Neuronal stem cell (in vitro differentiated cells): ENCODE data around the gene TCN2.
"Not testable (repeated sequence)": the region's sequence is repeated elsewhere in the genome, so short reads cannot be mapped to it uniquely, and the experiment has no call there.

Source experiments
- DNase-seq: peaks from one replicate; pipeline ENCODE4 v3.0.0-alpha.2; 2013; ENCODE audit warnings: low spot score
- H2AFZ ChIP-seq: one replicate; pipeline ENCODE4 v1.6.1; 2013; ENCODE audit warnings: mild to moderate bottlenecking, low read length, inconsistent platforms
- H2AK5ac ChIP-seq: 2 replicates; pipeline ENCODE4 v1.6.1; 2013; ENCODE audit warnings: low read depth, mild to moderate bottlenecking, inconsistent platforms, low read length, moderate library complexity, mixed read lengths
- H2BK120ac ChIP-seq: 2 replicates; pipeline ENCODE4 v1.6.1; 2013; ENCODE audit warnings: low read depth, mild to moderate bottlenecking, inconsistent platforms, low read length, moderate library complexity, mixed read lengths
- H2BK12ac ChIP-seq: one replicate; pipeline ENCODE4 v1.6.1; 2013; ENCODE audit warnings: low read length, inconsistent platforms
- H2BK15ac ChIP-seq: 2 replicates; pipeline ENCODE4 v1.6.1; 2013; ENCODE audit warnings: mild to moderate bottlenecking, low read length, inconsistent platforms, mixed read lengths
- H2BK5ac ChIP-seq: one replicate; pipeline ENCODE4 v1.6.1; 2013; ENCODE audit warnings: inconsistent platforms, mild to moderate bottlenecking, low read length, moderate library complexity
- H3K14ac ChIP-seq: one replicate; pipeline ENCODE4 v1.6.1; 2013; ENCODE audit warnings: low read length, inconsistent platforms
- H3K18ac ChIP-seq: 2 replicates; pipeline ENCODE4 v1.6.1; 2013; ENCODE audit warnings: low read length, inconsistent platforms
- H3K23ac ChIP-seq: 2 replicates; pipeline ENCODE4 v1.6.1; 2013; ENCODE audit warnings: low read depth, mild to moderate bottlenecking, mixed read lengths, low read length, inconsistent platforms; ENCODE audit not compliant: poor library complexity
- H3K27ac ChIP-seq: replicated peaks from 3 replicates; pipeline ENCODE4 v1.5.1; 2013; ENCODE audit warnings: low read length, inconsistent platforms
- H3K27me3 ChIP-seq, 3 experiments: 2 replicates each; pipeline ENCODE4 v1.6.1; 2013; ENCODE audit warnings: low read length in 3 of 3, mild to moderate bottlenecking in 2 of 3, inconsistent platforms in 1 of 3, low read depth in 1 of 3, mixed read lengths in 1 of 3, moderate library complexity in 1 of 3; ENCODE audit not compliant: control insufficient read depth in 3 of 3, insufficient read depth in 3 of 3
- H3K36me3 ChIP-seq, 2 donors: replicated peaks in 1 of 2; 2 replicates each; pipeline ENCODE4 v1.6.1; 2013; ENCODE audit warnings: low read length in 2 of 2; ENCODE audit not compliant: control insufficient read depth in 2 of 2, insufficient read depth in 2 of 2
- H3K4ac ChIP-seq: 2 replicates; pipeline ENCODE4 v1.6.1; 2013; ENCODE audit warnings: inconsistent platforms, mild to moderate bottlenecking, low read length, moderate library complexity
- H3K4me1 ChIP-seq, 2 donors: 1 replicate in 1 of 2; 2 replicates in 1 of 2; pipeline ENCODE4 v1.6.1; 2013; ENCODE audit warnings: low read length in 2 of 2, low read depth in 1 of 2; ENCODE audit not compliant: control insufficient read depth in 2 of 2, insufficient read depth in 1 of 2
- H3K4me2 ChIP-seq: one replicate; pipeline ENCODE4 v1.6.1; 2013; ENCODE audit warnings: mild to moderate bottlenecking, low read length, inconsistent platforms; ENCODE audit not compliant: insufficient read depth, poor library complexity, severe bottlenecking
- H3K4me3 ChIP-seq, 2 donors: 2 replicates each; pipeline ENCODE4 v1.5.1; 2013; ENCODE audit warnings: low read length in 2 of 2, mild to moderate bottlenecking in 2 of 2, inconsistent platforms in 1 of 2, moderate library complexity in 1 of 2
- H3K79me1 ChIP-seq: one replicate; pipeline ENCODE4 v1.6.1; 2013; ENCODE audit warnings: low read depth, mild to moderate bottlenecking, inconsistent platforms, low read length, moderate library complexity
- H3K9ac ChIP-seq: one replicate; pipeline ENCODE4 v1.6.1; 2013; ENCODE audit warnings: mild to moderate bottlenecking, low read depth, low read length, inconsistent platforms; ENCODE audit not compliant: poor library complexity
- H3K9me3 ChIP-seq, 2 donors: replicated peaks in 1 of 2; 2 replicates each; pipeline versions ENCODE3 to v1.6.1; 2013; ENCODE audit warnings: low read length in 2 of 2, mild to moderate bottlenecking in 2 of 2, inconsistent platforms in 1 of 2, low read depth in 1 of 2, mixed read lengths in 1 of 2, moderate library complexity in 1 of 2; ENCODE audit not compliant: control insufficient read depth in 2 of 2, insufficient read depth in 1 of 2
- H4K8ac ChIP-seq: one replicate; pipeline ENCODE4 v1.6.1; 2013; ENCODE audit warnings: low read depth, mild to moderate bottlenecking, inconsistent platforms, low read length, moderate library complexity
- H4K91ac ChIP-seq: one replicate; pipeline ENCODE4 v1.6.1; 2013; ENCODE audit warnings: low read length, low read depth, mild to moderate bottlenecking, inconsistent platforms; ENCODE audit not compliant: poor library complexity
- WGBS, 2 donors: extraction: QIAGEN DNeasy Blood & Tissue Kit; methylation state at CpG; one replicate each; pipeline ENCODE4 v1.1.7; 2013; ENCODE audit warnings: missing lambda C conversion rate in 2 of 2, mixed read lengths in 1 of 2; ENCODE audit not compliant: insufficient read length in 2 of 2, insufficient replicate concordance in 1 of 2; ENCODE audit errors: extremely low coverage in 2 of 2; 5-methylcytosine and 5-hydroxymethylcytosine counted together

TCN2 gene

GRCh38 chr22:30631469-30631868 lies 24.5 kb downstream of the TCN2 start:
- H2AK5ac ChIP-seq, H2AFZ ChIP-seq, H3K4me3 ChIP-seq, DNase-seq, H3K27ac ChIP-seq, H3K9me3 ChIP-seq, H2BK120ac ChIP-seq, H3K4me2 ChIP-seq, H4K91ac ChIP-seq, H3K79me1 ChIP-seq, H2BK5ac ChIP-seq, H3K36me3 ChIP-seq, H3K4ac ChIP-seq, H3K9ac ChIP-seq, H4K8ac ChIP-seq, H3K23ac ChIP-seq, H3K14ac ChIP-seq, H2BK12ac ChIP-seq, H3K27me3 ChIP-seq, H3K18ac ChIP-seq, H2BK15ac ChIP-seq: not testable (repeated sequence)
- H3K4me1 ChIP-seq: peaks cover 15 to 17% of the 10 kb centered on the region in 2 donors
- WGBS, 2 donors: no CpG with 5 or more reads among the region's 31 CpGs

GRCh38 chr22:30634471-30635233 lies 27.7 kb downstream of the TCN2 start:
- peak overlapping the region; percentile 80 for H3K4me2 ChIP-seq
- no peaks in the 10 kb centered on the region for H3K36me3 ChIP-seq
- peaks cover 0 to 4% (median 0%) of the 10 kb centered on the region in 3 experiments for H3K27me3 ChIP-seq
- peak overlapping the region; percentile 10 for H3K23ac ChIP-seq
- peaks cover 7% of the 10 kb centered on the region for H3K79me1 ChIP-seq
- H3K4ac ChIP-seq: peak overlapping the region; percentile 26
- H3K14ac ChIP-seq: peak overlapping the region; percentile 47
- peak overlapping the region; percentile 59 to 73 for H3K4me3 ChIP-seq
- peak overlapping the region; percentile 92 for H4K91ac ChIP-seq
- DNase-seq: peak; percentile 80
- peak overlapping the region; percentile 58 for H2BK12ac ChIP-seq
- H2BK15ac ChIP-seq: peak overlapping the region; percentile 85
- H3K27ac ChIP-seq: peak overlapping the region; percentile 61
- H4K8ac ChIP-seq: peak overlapping the region; percentile 19
- H2AFZ ChIP-seq: peak overlapping the region; percentile 95
- peak overlapping the region; percentile 65 for H2BK120ac ChIP-seq
- no CpG with 5 or more reads among the region's 29 CpGs for WGBS, 2 donors
- H2BK5ac ChIP-seq: peak overlapping the region; percentile 75
- H3K9me3 ChIP-seq: no peaks in the 10 kb centered on the region
- peak overlapping the region; percentile 79 for H2AK5ac ChIP-seq
- peak overlapping the region; percentile 96 for H3K18ac ChIP-seq
- H3K9ac ChIP-seq: peak overlapping the region; percentile 60
- H3K4me1 ChIP-seq: peaks cover 17 to 19% of the 10 kb centered on the region in 2 donors

- H2AK5ac ChIP-seq: peak within 1 kb of the TSS; percentile 79
- H3K14ac ChIP-seq: peak within 1 kb of the TSS; percentile 47
- DNase-seq: peak; percentile 89
- peak within 1 kb of the TSS; percentile 92 for H4K91ac ChIP-seq
- peak within 1 kb of the TSS; percentile 80 for H3K4me2 ChIP-seq
- H3K4me1 ChIP-seq: peaks cover 17 to 19% of the 10 kb centered on the region in 2 donors
- H3K9me3 ChIP-seq: no peaks in the 10 kb centered on the region
- H3K9ac ChIP-seq: peak within 1 kb of the TSS; percentile 92
- H3K18ac ChIP-seq: peak within 1 kb of the TSS; percentile 100
- H3K79me1 ChIP-seq: peaks cover 9% of the 10 kb centered on the region
- H2AFZ ChIP-seq: peak within 1 kb of the TSS; percentile 95
- peak within 1 kb of the TSS; percentile 93 for H3K23ac ChIP-seq
- peak within 1 kb of the TSS; percentile 61 for H3K27ac ChIP-seq
- H4K8ac ChIP-seq: peak within 1 kb of the TSS; percentile 65
- no peaks in the 10 kb centered on the region for H3K36me3 ChIP-seq
- H3K4ac ChIP-seq: peak within 1 kb of the TSS; percentile 26
- peak within 1 kb of the TSS; percentile 84 for H2BK12ac ChIP-seq
- peak within 1 kb of the TSS; percentile 59 to 89 for H3K4me3 ChIP-seq
- peak within 1 kb of the TSS; percentile 85 for H2BK15ac ChIP-seq
- peak within 1 kb of the TSS; percentile 65 for H2BK120ac ChIP-seq
- WGBS, 2 donors: no CpG with 5 or more reads among the region's 75 CpGs
- peak within 1 kb of the TSS; percentile 75 for H2BK5ac ChIP-seq
- H3K27me3 ChIP-seq: peaks cover 0 to 4% (median 0%) of the 10 kb centered on the region in 3 experiments
Observed at GRCh38 chr22:30635273-30636225, 28.6 kb downstream of the TCN2 start, which contains the start of gene SLC35E4. SLC35E4 (plus strand) TSS chr22:30635781; CDS start chr22:30636451, 670 bp downstream.
